ENCODE measurements around the gene SLITRK1. TPM values are rescaled to one million over a fixed set of nuclear protein-coding genes. Genes with fewer than 3 reads are reported as not detected.

SLITRK1 gene
- total RNA-seq, 1 donor from 2014 or later, result not detected

- H3K4me3 ChIP-seq, result peak overlapping the region in 1 of 2 donors; percentile 24
- H3K27me3 ChIP-seq, result no peaks in the 10 kb centered on the region
- TF ChIP-seq POLR2AphosphoS5 (IDR thresholded peaks at IDR 0.05; ENCODE audit: insufficient read depth in 1 of 2, low read depth in 1 of 2) (no peak), CTCF (IDR thresholded peaks at IDR 0.05) (no peak), POLR2A (IDR thresholded peaks at IDR 0.05) (no peak)
- H3K4me1 ChIP-seq, result no peaks in the 10 kb centered on the region
- H3K9me3 ChIP-seq, result no peaks in the 10 kb centered on the region
- no peaks in the 10 kb centered on the region for H3K36me3 ChIP-seq
- H3K27ac ChIP-seq, result no peak overlapping the region
- no peak for DNase-seq (ENCODE audit: extremely low spot score in 2 of 2)
- intact Hi-C loops (cut with DNase I), result no loop called here
These were observed 2.7 kb downstream of the SLITRK1 start for GRCh38 chr13:83879431-83880171.

GRCh38 chr13:83878691-83879430 is 3.4 kb downstream of the SLITRK1 start:
- Histone ChIP-seq H3K27ac (no peak overlapping the region), H3K4me3 (no peak overlapping the region), H3K9me3 (no peaks in the 10 kb centered on the region), H3K27me3 (no peaks in the 10 kb centered on the region), H3K36me3 (no peaks in the 10 kb centered on the region), H3K4me1 (no peaks in the 10 kb centered on the region)
- intact Hi-C loops (cut with DNase I), result no loop called here
- no peak for DNase-seq (ENCODE audit: extremely low spot score in 2 of 2)
- TF ChIP-seq POLR2AphosphoS5 (IDR thresholded peaks at IDR 0.05; ENCODE audit: insufficient read depth in 1 of 2, low read depth in 1 of 2), result no peak
- TF ChIP-seq CTCF (IDR thresholded peaks at IDR 0.05), result no peak
- TF ChIP-seq POLR2A (IDR thresholded peaks at IDR 0.05), result no peak

GRCh38 chr13:83877651-83878355 is 4.5 kb downstream of the SLITRK1 start:
- intact Hi-C loops (cut with DNase I), result no loop called here
- no peaks in the 10 kb centered on the region for H3K27me3 ChIP-seq

GRCh38 chr13:83876546-83876945 is 5.7 kb downstream of the SLITRK1 start:
- Histone ChIP-seq H3K9me3 (no peaks in the 10 kb centered on the region), H3K4me1 (no peaks in the 10 kb centered on the region), H3K27me3 (no peaks in the 10 kb centered on the region), H3K27ac (no peak overlapping the region), H3K4me3 (no peak overlapping the region), H3K36me3 (no peaks in the 10 kb centered on the region)
- intact Hi-C loops (cut with DNase I), result no loop called here
- no peak for DNase-seq (ENCODE audit: extremely low spot score in 2 of 2)
- TF ChIP-seq CTCF (IDR thresholded peaks at IDR 0.05) (no peak), POLR2AphosphoS5 (IDR thresholded peaks at IDR 0.05; ENCODE audit: insufficient read depth in 1 of 2, low read depth in 1 of 2) (no peak), POLR2A (IDR thresholded peaks at IDR 0.05) (no peak)

More at GRCh38 chr13:83877651-83878355, 4.5 kb downstream of the SLITRK1 start:
- Histone ChIP-seq H3K4me1 (no peaks in the 10 kb centered on the region), H3K36me3 (no peaks in the 10 kb centered on the region), H3K9me3 (no peaks in the 10 kb centered on the region), H3K4me3 (no peak overlapping the region), H3K27ac (no peak overlapping the region)
- no peak for TF ChIP-seq CTCF (IDR thresholded peaks at IDR 0.05)
- TF ChIP-seq POLR2A (IDR thresholded peaks at IDR 0.05), result no peak
- TF ChIP-seq POLR2AphosphoS5 (IDR thresholded peaks at IDR 0.05; ENCODE audit: insufficient read depth in 1 of 2, low read depth in 1 of 2), result no peak
- no peak for DNase-seq (ENCODE audit: extremely low spot score in 2 of 2)
